HG03521 (cell line): ENCODE data around the gene SLC30A9.

ENCODE experiments used
- ATAC-seq: cut with Tn5 transposase; IDR thresholded peaks from one replicate; pipeline ENCODE4 v1.9.1; 2021; ENCODE audit warnings: mild to moderate bottlenecking, moderate library complexity; ENCODE audit not compliant: unreplicated experiment

SLC30A9 gene

DNA sequence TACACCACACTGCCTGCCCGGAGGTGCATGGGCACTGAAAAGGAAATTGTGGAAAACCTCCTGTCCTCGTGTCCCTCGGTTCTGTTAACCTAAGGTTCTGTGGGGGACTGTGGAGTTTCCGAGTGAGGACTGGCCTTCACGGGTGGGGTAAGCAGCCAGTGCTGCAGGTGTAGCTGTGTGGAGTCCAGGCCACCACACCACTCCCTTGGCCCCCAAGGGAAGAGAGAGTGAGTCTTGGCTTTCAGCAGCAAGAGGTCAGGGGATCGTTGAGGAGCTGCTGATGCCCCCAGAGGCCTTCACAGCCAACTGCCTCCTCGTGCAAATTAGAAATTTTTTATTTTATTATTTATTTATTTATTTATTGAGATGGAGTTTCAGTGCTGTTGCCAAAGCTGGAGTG lies 141.8 kb downstream of the SLC30A9 start:
- no peak for ATAC-seq

DNA sequence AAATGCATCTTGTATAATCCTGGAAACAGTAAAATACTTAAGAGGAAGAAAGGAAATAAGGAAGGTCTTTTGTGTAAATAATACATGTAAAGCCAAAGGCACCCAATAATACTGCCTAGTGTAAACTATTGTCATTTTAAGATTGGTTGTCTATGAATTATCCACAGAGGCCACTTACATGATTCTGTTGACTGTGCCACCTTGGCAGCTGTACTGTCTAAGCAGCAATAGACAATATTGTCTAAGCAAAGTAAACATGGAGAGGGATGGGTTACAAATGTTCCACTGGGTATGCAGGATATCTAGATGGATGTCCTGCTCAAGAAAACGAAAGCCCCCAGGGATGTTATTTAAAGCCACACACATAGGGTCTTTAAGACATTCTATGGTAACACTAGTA lies 142.7 kb downstream of the SLC30A9 start:
- ATAC-seq: no peak

DNA sequence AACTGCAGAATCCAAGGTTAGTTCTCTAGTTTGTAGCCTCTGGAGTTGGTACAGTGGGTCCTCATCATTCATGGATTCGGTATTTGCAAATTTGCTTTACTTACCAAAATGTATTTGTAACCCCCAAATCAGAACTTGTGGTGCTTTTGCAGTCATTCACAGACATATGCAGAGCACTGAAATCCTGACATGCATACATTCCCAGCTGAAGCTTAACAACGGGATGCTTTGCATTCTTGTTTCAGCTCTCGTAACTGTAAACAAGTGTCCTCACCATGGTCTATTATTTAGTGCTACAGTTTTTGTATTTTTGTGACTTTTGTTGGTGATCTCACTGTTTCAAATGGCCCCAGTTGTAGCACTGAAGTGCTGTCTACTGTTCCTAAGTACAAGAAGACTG lies 146.0 kb downstream of the SLC30A9 start:
- no peak for ATAC-seq
